Mucosa of descending colon (tissue), 3 donors: ENCODE data around the gene HECTD4. TPM values are rescaled to one million over a fixed set of nuclear protein-coding genes. Genes with fewer than 3 reads are reported as not detected.

Experiments
- ATAC-seq: fragments of 200-7000 bp; cut with Tn5 transposase; one replicate; pipeline ENCODE4 v1.9.1; 2020; ENCODE audit warnings: mild to moderate bottlenecking, moderate library complexity
- DNase-seq, 3 donors: peaks; one replicate each; pipeline ENCODE4 v3.0.0-alpha.2; 2020
- H3K36me3 ChIP-seq: fragments of 200-600 bp; one replicate; pipeline ENCODE4 v1.8.0; 2021; ENCODE audit warnings: low read depth, mild to moderate bottlenecking
- H3K4me1 ChIP-seq: fragments of 200-600 bp; one replicate; pipeline ENCODE4 v1.8.0; 2021; ENCODE audit warnings: low read depth, mild to moderate bottlenecking
- H3K4me3 ChIP-seq: fragments of 200-600 bp; one replicate; pipeline ENCODE4 v1.8.0; 2021; ENCODE audit warnings: mild to moderate bottlenecking
- H3K9me3 ChIP-seq: fragments of 200-600 bp; one replicate; pipeline ENCODE4 v1.8.0; 2021; ENCODE audit warnings: mild to moderate bottlenecking
- intact Hi-C, 2 donors: fragments of 100-400 bp; cut with DNase I in 1 of 2; cut with micrococcal nuclease in 1 of 2; formaldehyde crosslinking; loops; one replicate each; pipeline versions ENCODE4 v1.11.0 to v1.11.1; 2022; cut with DNase I, micrococcal nuclease
- total RNA-seq, 3 donors: library from RNA; stranded (reverse); fragmentation: NEBNext Ultra II Directional in 2 of 3; extraction: Animal tissue kit (Norgen Biotek cat#: 25700) in 2 of 3; gene quantifications; one replicate each; pipeline versions ENCODE4 v1.2.1 to v1.2.4, GENCODE V29; 2021 to 2023
- TF ChIP-seq, protein P1 (sequence below): fragments of 200-600 bp; IDR thresholded peaks from one replicate; pipeline ENCODE4 v1.8.0; 2022; ENCODE audit warnings: antibody characterized with exemption, mild to moderate bottlenecking
- donor health status: DM: no; HTN: no; CAD: no; lungs with moderate emphysema.
- donor health status: DM: no; HTN: no; CAD: no.
- donor health status: DM: no; HTN: yes; CAD: no.

The HECTD4 gene
- total RNA-seq, 3 donors from 2014 or later, result 57.0 to 75.5 (median 59.7) TPM

DNA sequence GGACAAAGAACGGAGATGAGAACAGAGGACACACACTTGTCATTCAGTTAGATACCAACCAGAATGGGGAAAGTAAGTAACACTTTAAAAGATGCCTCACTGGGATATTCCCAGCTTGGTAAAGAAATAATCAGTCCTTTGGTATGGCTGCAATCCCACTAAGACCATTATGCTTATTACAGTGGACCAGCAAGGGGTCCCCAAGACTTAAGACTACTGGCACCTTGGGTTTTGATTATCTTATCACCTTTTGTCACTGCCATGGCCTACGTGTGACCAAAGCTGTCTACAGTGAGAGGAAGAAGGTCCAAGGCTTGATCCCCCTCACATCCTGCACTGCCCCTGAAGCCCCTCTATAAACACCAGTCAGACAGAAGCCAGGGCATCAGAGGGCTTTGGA, 191.0 kb downstream of the HECTD4 start:
- intact Hi-C loops, result no loop called here
- peaks cover 10% of the 10 kb centered on the region for H3K36me3 ChIP-seq

GRCh38 chr12:112190231-112191025, 191.8 kb downstream of the HECTD4 start:
- H3K36me3 ChIP-seq, result peaks cover 10% of the 10 kb centered on the region
- DNase-seq (peak; percentile 68 to 85 (median 80)), ATAC-seq (peak; percentile 95)
- no peaks in the 10 kb centered on the region for H3K9me3 ChIP-seq
- intact Hi-C loops, result no loop called here
- no peak overlapping the region for H3K4me3 ChIP-seq
- H3K4me1 ChIP-seq, result no peaks in the 10 kb centered on the region
- TF ChIP-seq, protein P1, sequence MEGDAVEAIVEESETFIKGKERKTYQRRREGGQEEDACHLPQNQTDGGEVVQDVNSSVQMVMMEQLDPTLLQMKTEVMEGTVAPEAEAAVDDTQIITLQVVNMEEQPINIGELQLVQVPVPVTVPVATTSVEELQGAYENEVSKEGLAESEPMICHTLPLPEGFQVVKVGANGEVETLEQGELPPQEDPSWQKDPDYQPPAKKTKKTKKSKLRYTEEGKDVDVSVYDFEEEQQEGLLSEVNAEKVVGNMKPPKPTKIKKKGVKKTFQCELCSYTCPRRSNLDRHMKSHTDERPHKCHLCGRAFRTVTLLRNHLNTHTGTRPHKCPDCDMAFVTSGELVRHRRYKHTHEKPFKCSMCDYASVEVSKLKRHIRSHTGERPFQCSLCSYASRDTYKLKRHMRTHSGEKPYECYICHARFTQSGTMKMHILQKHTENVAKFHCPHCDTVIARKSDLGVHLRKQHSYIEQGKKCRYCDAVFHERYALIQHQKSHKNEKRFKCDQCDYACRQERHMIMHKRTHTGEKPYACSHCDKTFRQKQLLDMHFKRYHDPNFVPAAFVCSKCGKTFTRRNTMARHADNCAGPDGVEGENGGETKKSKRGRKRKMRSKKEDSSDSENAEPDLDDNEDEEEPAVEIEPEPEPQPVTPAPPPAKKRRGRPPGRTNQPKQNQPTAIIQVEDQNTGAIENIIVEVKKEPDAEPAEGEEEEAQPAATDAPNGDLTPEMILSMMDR, result no peak

More for the DNA sequence above, 191.0 kb downstream of the HECTD4 start:
- no peaks in the 10 kb centered on the region for H3K9me3 ChIP-seq
- DNase-seq (no peak), ATAC-seq (no peak)
- H3K4me1 ChIP-seq, result no peaks in the 10 kb centered on the region
- TF ChIP-seq, protein P1, result no peak
- no peak overlapping the region for H3K4me3 ChIP-seq

DNA sequence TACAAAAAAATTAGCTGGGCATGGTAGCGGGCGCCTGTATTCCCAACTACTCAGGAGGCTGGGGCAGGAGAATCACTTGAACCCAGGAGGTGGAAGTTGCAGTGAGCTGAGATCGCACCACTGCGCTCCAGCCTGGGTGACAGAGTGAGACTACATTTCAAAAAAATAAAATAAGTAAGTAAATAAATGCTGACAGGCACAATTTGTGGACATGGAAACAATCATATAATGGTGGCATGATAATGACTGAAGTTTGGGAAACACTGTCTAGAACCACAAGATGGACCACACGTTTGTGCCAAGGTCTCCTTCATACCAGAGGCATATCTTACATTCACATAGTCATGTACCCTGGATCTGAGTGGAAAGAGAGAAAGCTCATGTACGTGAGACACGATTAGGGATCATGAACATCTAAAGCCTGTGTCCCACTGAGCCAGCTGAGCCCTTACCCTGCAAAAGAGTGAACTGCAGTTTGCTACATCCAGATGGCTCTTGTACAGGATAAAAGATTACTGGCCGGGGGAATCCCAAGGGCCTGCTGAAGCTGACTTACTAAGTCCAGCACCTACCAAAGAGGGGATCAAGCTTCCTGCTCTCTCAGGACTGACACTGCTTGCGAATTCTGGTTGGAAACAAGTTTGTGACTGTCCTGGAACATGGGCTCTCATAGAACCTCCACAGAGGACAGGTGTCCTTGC, 194.0 kb downstream of the HECTD4 start:
- Histone ChIP-seq H3K36me3 (peaks cover 22% of the 10 kb centered on the region), H3K9me3 (no peaks in the 10 kb centered on the region), H3K4me3 (no peak overlapping the region), H3K4me1 (no peaks in the 10 kb centered on the region)
- intact Hi-C loops, result no loop called here
- ATAC-seq (no peak), DNase-seq (no peak)
- TF ChIP-seq, protein P1, result no peak

DNA sequence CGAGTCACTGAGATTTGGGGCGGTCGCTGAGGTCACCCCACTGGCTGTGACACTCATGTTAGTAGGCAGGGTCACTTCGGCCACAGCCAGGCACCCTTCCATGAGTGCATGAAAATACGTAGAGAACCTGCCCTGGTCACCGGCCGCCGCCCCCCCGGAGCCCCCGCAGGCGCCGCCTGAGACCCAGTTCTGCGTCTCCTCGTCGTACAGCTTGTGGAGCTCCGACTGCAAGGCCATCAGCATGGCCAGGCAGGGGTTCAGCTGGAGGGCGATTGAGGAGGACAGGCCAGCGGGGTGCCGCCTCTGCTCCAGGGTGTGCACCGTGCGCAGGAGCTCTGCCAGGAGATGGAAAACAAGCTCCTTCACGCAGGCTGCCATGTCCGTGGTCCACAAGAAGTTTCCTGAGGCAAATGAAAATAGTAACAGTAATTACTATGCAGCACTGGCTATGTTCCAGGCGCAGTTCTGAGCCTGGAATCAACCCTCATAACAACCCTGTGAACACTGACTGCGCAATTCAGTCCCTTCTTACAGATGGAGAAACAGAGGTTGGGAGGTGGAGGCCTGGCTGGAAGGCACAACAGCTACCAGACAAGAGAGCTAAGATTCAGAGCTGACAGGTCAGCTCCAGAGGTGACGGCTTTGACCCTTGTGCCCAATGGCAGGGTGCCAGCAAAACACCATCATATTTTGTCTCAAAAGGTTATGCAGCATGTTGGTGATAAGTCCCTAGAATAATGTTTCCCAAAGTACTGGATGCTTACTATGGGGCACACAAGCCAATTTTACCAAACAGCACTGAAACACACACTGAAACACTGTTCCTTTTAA, 196.9 kb downstream of the HECTD4 start:
- Histone ChIP-seq H3K36me3 (peaks cover 12% of the 10 kb centered on the region), H3K9me3 (no peaks in the 10 kb centered on the region), H3K4me3 (no peak overlapping the region), H3K4me1 (no peaks in the 10 kb centered on the region)
- intact Hi-C loops, result no loop called here
- ATAC-seq (no peak), DNase-seq (no peak)
- TF ChIP-seq, protein P1, result no peak

DNA sequence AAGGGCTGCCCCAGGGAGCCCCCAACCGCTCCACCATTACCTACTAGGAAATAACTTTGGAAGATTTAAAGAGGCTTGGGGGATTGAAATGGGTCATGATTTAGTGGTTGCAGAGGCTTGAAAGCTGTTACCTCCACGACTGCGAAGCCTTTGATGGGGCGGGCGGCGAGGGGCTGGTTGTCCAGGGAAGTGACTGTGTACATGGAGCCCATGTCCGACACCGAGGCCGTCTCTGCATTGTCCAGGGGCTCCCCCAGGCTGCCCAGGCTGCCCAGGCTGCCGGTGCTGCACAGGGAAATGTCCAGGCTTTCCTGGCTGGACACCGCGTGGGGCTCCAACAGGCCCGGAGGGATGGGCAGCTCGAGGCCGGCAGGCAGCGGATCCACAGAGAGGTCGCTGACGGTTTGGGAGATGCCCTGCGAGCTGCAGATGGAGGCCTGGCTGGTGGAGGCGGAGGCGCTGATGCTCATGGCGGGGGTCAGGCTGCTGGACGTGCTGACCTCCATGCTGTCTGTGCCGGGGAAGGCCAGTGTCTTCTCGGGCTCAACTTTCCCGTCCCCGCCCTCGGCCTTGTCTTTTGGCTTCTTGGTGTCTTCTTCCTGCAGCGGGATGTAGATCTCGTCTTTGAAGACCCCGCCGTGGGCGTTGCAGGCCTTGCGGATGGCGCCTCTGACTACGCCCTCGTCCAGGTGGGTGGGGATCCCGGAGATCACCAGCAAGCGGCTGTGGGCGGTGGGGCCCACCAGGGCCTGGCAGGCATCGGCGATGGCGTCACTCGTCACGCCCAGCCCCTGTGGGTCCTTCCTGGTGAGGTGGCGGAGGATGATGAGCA, 198.0 kb downstream of the HECTD4 start:
- H3K4me1 ChIP-seq, result no peaks in the 10 kb centered on the region
- no peak for DNase-seq
- no peak for ATAC-seq
- H3K4me3 ChIP-seq, result no peak overlapping the region
- TF ChIP-seq, protein P1, result no peak
- no peaks in the 10 kb centered on the region for H3K9me3 ChIP-seq
- intact Hi-C loops, result no loop called here
- peaks cover 15% of the 10 kb centered on the region for H3K36me3 ChIP-seq
